Measurements from ENCODE around the gene FOXRED2. TPM values are rescaled to one million over a fixed set of nuclear protein-coding genes. Genes with fewer than 3 reads are reported as not detected.

FOXRED2 gene
- total RNA-seq, 2 experiments from 2014 or later: 22.6 to 48.3 TPM

DNA sequence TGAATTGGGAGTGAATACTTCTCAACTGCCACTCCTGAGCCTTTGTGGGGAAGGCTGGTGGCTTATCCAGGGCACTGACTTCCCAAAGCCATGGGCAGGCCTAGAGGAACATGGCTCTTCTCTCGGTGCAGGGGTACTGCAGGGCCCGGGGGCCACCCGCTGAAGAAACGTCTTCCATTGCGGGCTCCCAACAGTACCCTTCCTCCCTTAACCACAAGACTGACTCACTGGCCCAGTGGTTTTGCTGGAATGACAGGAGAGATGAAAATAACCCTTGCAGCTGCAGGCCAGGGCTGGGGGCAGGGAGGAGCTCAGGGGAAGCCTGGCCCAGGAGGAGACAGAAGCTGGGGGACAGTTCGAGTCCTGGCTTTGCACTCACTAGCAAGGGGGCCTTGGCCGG, 38.9 kb downstream of the FOXRED2 start:
- Histone ChIP-seq H3K36me3 (ENCODE audit: insufficient read depth, low read length) (peaks cover 56% of the 10 kb centered on the region; the same call in 1 of the 2 replicates), H3K27ac (ENCODE audit: low read depth, low read length, poor library complexity, severe bottlenecking) (no peak overlapping the region), H3K4me2 (ENCODE audit: low read length) (no peak overlapping the region), H4K20me1 (ENCODE audit: insufficient read depth, low read length) (no peaks in the 10 kb centered on the region), H3K4me3 (ENCODE audit: low read depth, low read length, poor library complexity, severe bottlenecking) (no peak overlapping the region), H3K9me3 (ENCODE audit: low read length) (no peaks in the 10 kb centered on the region), H3K4me1 (ENCODE audit: insufficient read depth, low read length, poor library complexity, severe bottlenecking) (peaks cover 3% of the 10 kb centered on the region), H3K9me2 (ENCODE audit: insufficient read depth, low read length) (no peaks in the 10 kb centered on the region), H2AFZ (ENCODE audit: low read length) (no peak overlapping the region), H3K79me2 (ENCODE audit: insufficient read depth, low read depth, low read length) (no peaks in the 10 kb centered on the region)
- no peak for DNase-seq (ENCODE audit: low spot score)
- CTCF ChIA-PET (ENCODE audit: unreplicated experiment): no interaction called here
- POLR2A ChIA-PET: interaction anchor here (0.6 kb wide), 1 partner anchor 14 kb away, joined by 6 read pairs; the partner anchor contains the start of gene TXN2
- TF ChIP-seq EZH2phosphoT487 (IDR thresholded peaks at IDR 0.05; ENCODE audit: borderline replicate concordance, low read depth, low read length): no peak
- TF ChIP-seq CTCF (conservative IDR thresholded peaks at IDR 0.05; ENCODE audit: low read length): no peak
- BruUV-seq (replicated peaks): no TSS peak
- intact Hi-C loops (cut with micrococcal nuclease; ENCODE audit: unreplicated experiment): no loop called here

- no peak for DNase-seq (ENCODE audit: low spot score)
- Histone ChIP-seq H3K9me2 (ENCODE audit: insufficient read depth, low read length) (no peaks in the 10 kb centered on the region), H3K4me1 (ENCODE audit: insufficient read depth, low read length, poor library complexity, severe bottlenecking) (peaks cover 3% of the 10 kb centered on the region), H2AFZ (ENCODE audit: low read length) (no peak overlapping the region), H3K9me3 (ENCODE audit: low read length) (no peaks in the 10 kb centered on the region), H3K27ac (ENCODE audit: low read depth, low read length, poor library complexity, severe bottlenecking) (no peak overlapping the region), H4K20me1 (ENCODE audit: insufficient read depth, low read length) (no peaks in the 10 kb centered on the region), H3K4me2 (ENCODE audit: low read length) (no peak overlapping the region), H3K4me3 (ENCODE audit: low read depth, low read length, poor library complexity, severe bottlenecking) (no peak overlapping the region), H3K79me2 (ENCODE audit: insufficient read depth, low read depth, low read length) (no peaks in the 10 kb centered on the region), H3K36me3 (ENCODE audit: insufficient read depth, low read length) (peaks cover 53% of the 10 kb centered on the region; the same call in 1 of the 2 replicates)
- TF ChIP-seq CTCF (conservative IDR thresholded peaks at IDR 0.05; ENCODE audit: low read length): no peak
- no peak for TF ChIP-seq EZH2phosphoT487 (IDR thresholded peaks at IDR 0.05; ENCODE audit: borderline replicate concordance, low read depth, low read length)
- ChIA-PET POLR2A (no interaction called here), CTCF (ENCODE audit: unreplicated experiment) (no interaction called here)
- BruUV-seq (replicated peaks): TSS peak; percentile 80
- intact Hi-C loops (cut with micrococcal nuclease; ENCODE audit: unreplicated experiment): no loop called here
Observed at GRCh38 chr22:36467042-36467810, 39.6 kb downstream of the FOXRED2 start.

DNA sequence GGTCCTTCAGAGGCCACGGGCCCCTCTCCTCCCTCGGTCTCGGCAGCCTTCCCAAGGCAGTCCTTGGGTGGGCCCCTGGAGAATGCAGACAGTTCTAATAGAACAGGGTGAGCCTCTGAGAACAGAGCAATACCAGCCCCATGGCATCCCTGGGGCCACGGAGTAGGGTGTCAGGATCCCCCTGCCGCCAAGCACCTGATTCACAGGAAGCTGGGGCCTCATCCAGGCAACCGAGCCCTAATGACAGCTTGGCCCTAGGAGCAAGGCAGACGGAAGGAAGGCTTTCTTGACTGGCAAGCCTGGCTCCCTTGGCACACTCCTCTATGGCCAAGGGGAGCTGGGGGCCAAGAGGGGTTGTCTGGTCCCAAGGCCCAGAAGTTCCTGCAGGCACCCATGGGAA, 40.6 kb downstream of the FOXRED2 start:
- peaks cover 3% of the 10 kb centered on the region for H3K4me1 ChIP-seq (ENCODE audit: insufficient read depth, low read length, poor library complexity, severe bottlenecking)
- POLR2A ChIA-PET: interaction anchor here (0.7 kb wide), 1 partner anchor 16 kb away, joined by 3 read pairs; the partner anchor contains the start of gene TXN2
- no peak overlapping the region for H2AFZ ChIP-seq (ENCODE audit: low read length)
- no peaks in the 10 kb centered on the region for H3K79me2 ChIP-seq (ENCODE audit: insufficient read depth, low read depth, low read length)
- no peak overlapping the region for H3K4me2 ChIP-seq (ENCODE audit: low read length)
- CTCF ChIA-PET (ENCODE audit: unreplicated experiment): no interaction called here
- no peak overlapping the region for H3K4me3 ChIP-seq (ENCODE audit: low read depth, low read length, poor library complexity, severe bottlenecking)
- no peaks in the 10 kb centered on the region for H3K9me3 ChIP-seq (ENCODE audit: low read length)
- TF ChIP-seq EZH2phosphoT487 (IDR thresholded peaks at IDR 0.05; ENCODE audit: borderline replicate concordance, low read depth, low read length): no peak
- no peak for TF ChIP-seq CTCF (conservative IDR thresholded peaks at IDR 0.05; ENCODE audit: low read length)
- no TSS peak for BruUV-seq (replicated peaks)
- H3K9me2 ChIP-seq (ENCODE audit: insufficient read depth, low read length): no peaks in the 10 kb centered on the region
- no peaks in the 10 kb centered on the region for H4K20me1 ChIP-seq (ENCODE audit: insufficient read depth, low read length)
- no peak overlapping the region for H3K27ac ChIP-seq (ENCODE audit: low read depth, low read length, poor library complexity, severe bottlenecking)
- intact Hi-C loops (cut with micrococcal nuclease; ENCODE audit: unreplicated experiment): no loop called here
- H3K36me3 ChIP-seq (ENCODE audit: insufficient read depth, low read length): peaks cover 45% of the 10 kb centered on the region; the same call in 1 of the 2 replicates
- no peak for DNase-seq (ENCODE audit: low spot score)

Data from OCI-LY7 (cell line).